GM18502 (cell line): ENCODE measurements around the gene ZNF420.

Source experiments
- ATAC-seq: cut with Tn5 transposase; IDR thresholded peaks from one replicate; pipeline ENCODE4 v1.9.1; 2021; ENCODE audit warnings: mild to moderate bottlenecking; ENCODE audit not compliant: unreplicated experiment, poor library complexity

The ZNF420 gene

DNA sequence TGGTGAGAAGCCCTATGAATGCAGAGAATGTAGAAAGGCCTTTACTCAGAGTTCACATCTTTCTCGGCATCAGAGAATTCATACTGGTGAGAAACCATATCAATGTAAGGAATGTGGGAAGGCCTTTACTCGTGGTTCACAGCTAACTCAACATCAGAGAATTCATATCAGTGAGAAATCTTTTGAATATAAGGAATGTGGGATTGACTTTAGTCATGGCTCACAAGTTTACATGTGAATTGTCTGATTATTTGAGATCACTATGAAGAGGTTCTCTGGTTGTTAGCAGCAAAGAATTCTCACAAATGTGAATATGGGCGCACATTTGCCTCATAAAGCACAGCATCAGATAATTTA, 50.6 kb downstream of the ZNF420 start:
- no peak for ATAC-seq

DNA sequence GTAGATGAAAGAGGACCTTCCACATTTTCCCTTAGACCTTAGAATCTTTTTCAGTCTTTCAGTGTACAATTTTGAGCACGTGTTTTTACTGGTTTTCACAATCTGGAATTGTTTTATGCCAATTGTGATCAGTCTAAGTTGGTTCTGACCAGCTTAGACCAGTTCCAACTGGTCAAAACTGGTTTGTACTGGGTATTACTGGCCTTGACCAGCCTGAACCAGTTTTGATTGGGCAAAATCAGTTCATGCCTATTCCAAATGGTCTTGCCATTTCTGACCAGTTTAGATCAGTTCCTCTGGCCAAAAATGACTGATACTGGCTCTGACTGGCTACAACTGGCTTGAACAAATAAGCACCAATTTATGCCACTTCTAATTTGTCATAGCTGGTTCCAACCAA, 57.9 kb downstream of the ZNF420 start:
- no peak for ATAC-seq

DNA sequence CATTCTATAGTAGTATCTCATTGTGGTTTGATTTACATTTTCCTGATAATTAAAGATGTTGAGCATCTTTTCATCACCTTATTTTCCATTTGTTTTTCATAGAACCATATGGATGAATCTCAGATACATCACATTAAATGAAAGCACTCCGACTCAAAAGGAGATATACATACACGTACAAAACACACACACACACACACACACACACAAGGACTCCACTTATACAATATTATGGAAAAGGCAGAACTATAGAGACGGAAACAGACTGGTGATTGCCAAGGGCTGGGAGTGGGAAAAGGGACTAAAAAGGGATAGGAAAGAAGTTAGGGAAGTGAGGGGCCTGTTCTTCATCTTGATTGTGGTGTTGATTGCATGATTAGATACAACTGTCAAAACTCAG, 70.0 kb downstream of the ZNF420 start:
- ATAC-seq = no peak

DNA sequence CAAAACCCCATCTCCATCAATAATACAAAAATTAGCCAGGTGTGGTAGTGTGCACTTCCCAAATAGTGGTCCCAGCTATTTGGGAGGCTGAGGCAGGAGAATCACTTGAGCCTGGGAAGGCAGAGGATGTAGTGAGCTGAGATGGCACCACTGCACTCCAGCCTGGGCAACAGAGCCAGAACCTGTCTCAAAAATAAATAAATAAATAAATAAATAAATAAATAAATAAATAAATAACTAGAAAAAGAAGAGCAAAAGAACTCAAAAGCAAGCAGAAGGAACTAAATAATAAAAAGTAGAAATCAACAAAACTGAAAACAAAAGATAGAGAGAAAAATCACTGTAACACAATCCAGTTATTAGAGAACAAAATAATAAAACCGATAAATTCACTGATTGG, 81.9 kb downstream of the ZNF420 start:
- ATAC-seq = no peak

DNA sequence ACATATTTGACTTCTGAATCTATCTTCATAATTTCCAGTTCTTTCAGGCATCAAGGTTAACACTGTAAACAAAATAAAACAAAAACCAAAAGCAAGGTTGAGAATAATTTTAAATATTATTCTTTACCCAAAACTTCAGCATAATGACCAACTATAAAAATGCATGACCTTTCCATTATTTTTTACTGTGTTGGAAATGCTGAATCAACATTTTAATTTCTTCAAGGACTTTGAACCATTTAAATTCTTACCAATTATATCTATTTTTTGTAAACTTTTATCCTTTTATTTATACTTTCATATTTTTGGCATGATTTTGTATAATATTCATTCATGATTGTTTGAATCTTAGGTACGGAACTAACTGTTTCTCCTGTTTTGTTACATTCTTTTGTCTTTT, 87.4 kb downstream of the ZNF420 start:
- no peak for ATAC-seq

DNA sequence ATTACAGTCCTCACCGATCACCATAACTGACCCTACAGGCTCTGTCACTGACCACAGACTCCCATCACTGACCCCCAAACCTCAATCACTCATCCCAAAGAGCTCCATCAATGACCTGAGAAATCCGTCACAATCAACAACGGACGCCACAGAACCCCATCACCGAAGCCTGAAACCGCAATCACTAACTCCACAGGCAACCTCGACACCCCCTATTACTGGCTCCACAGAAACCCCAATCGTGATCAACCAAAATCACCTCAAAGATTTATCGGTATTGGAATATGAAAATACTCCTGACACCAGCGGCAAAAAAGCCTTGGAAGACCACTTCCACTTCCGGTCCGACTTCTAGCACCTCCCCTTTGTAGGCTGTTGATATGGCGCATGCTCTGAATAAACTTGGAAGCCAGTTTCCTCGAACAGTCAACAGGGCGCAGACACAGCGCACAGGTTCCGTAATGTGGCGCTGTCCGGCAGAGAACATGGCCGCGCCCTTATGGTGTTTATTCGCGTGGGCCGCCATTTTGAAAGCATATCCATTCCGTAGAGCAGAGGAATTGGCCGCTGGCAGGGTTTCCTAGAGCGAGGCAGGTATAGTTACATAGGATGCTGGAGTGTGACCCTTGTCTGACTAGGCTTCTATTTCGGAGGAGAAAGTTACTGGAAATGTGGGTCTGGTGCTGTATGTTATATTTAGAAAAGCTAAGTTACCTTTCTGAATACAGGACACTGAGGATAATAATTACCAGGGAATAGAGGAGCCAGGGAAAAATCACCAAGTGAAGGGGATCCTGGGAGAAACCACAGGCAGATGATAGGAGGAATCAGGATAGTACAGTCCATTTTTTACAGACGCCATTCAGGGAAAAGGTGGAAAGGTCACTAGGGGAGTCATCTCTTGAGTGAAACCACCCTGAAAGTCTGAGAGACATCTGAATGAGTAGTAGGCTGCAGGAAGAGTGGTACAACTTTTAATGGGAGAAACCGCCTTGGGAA, 94.4 kb downstream of the ZNF420 start, which contains the start of gene ZNF585A:
Gene ZNF585A (minus strand): TSS at position 328 of the 999 bp plus-strand sequence. CDS start 2,785 bp downstream, outside the sequence.
- peak; percentile 97 for ATAC-seq
